ENCODE measurements around the gene DIPK1A. TPM values are rescaled to one million over a fixed set of nuclear protein-coding genes. Genes with fewer than 3 reads are reported as not detected.

The DIPK1A gene
- polyA plus RNA-seq, 2 of the 4 experiments (the other 2 are of a cell fraction): 12.4 to 21.1 TPM

- TF ChIP-seq HEYL (CRISPR knock-in tag; IDR thresholded peaks at IDR 0.05) (no peak), RFX5 (IDR thresholded peaks at IDR 0.05) (no peak), TP53 (CRISPR knock-in tag; IDR thresholded peaks at IDR 0.05) (no peak), CHD4 (IDR thresholded peaks at IDR 0.05; ENCODE audit: borderline replicate concordance) (no peak), RCOR1 (IDR thresholded peaks at IDR 0.05; ENCODE audit: low read depth, low read length) (no peak), SMC3 (IDR thresholded peaks at IDR 0.05) (no peak)
Measured at GRCh38 chr1:92957030-92957734, 4.1 kb downstream of the DIPK1A start (continued).

- ChIA-PET CTCF (interaction anchor here (1.1 to 8.8 kb wide), 5 partner anchors 38 to 100 kb away, joined by 3 to 130 read pairs (median 10); no protein-coding TSS in a partner anchor), POLR2A (no interaction called here)
- H3K4me2 ChIP-seq: no peak overlapping the region
- H3K4me3 ChIP-seq: no peak overlapping the region
- H3K9me3 ChIP-seq: no peaks in the 10 kb centered on the region
- no peak overlapping the region; a peak in 1 of 6 replicates for H3K27ac ChIP-seq
- no peak for TF ChIP-seq MAFK (IDR thresholded peaks at IDR 0.05; ENCODE audit: partially characterized antibody)
- TF ChIP-seq FOXS1 (CRISPR knock-in tag; IDR thresholded peaks at IDR 0.05): no peak
- no peak for TF ChIP-seq KDM5A (IDR thresholded peaks at IDR 0.05)
- no peak for TF ChIP-seq HOXA7 (CRISPR knock-in tag; IDR thresholded peaks at IDR 0.05)
- no peak for TF ChIP-seq E2F6 (IDR thresholded peaks at IDR 0.05; ENCODE audit: borderline replicate concordance, low read depth)
- no peak for TF ChIP-seq EP300 (IDR thresholded peaks at IDR 0.05)
- ATAC-seq (no peak), DNase-seq (ENCODE audit: low read depth in 1 of 2, low spot score in 1 of 2) (no peak), FAIRE-seq (no peak)
- peaks cover 40% of the 10 kb centered on the region for H3K4me1 ChIP-seq
- WGBS (ENCODE audit: missing lambda C conversion rate): 89% methylated on average over 2 of the region's 2 CpGs
Measured at GRCh38 chr1:92956254-92957029, 4.8 kb downstream of the DIPK1A start.

DNA sequence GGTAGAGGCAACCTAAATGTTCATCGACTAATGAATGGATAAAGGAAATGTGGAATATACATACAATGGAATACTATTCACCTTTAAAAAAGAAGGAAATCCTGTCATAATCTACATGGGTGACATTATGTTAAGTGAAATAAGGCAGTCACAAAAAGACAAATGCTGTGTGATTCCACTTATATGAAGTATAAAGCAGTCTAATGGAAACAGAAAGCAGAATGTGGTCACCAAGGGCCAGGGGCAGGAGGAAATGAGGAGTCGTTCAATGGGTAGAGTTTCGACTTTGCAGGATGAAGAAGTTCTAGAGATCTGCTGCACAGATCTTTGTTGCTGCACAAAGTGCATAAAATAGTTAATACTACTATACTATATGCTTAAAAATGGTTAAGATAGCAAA, 7.8 kb downstream of the DIPK1A start:
- H3K4me2 ChIP-seq: no peak overlapping the region
- CTCF ChIA-PET: interaction anchor here (1.3 to 1.4 kb wide), 2 partner anchors 7 to 41 kb away, joined by 3 to 5 read pairs; partner anchors contain the start of gene DIPK1A
- no peak for ATAC-seq
- no peak for TF ChIP-seq SREBF2 (IDR thresholded peaks at IDR 0.05)
- no peak for TF ChIP-seq E2F6 (IDR thresholded peaks at IDR 0.05; ENCODE audit: borderline replicate concordance, low read depth)
- WGBS (ENCODE audit: missing lambda C conversion rate): 89% methylated on average over 3 of the region's 3 CpGs
- POLR2A ChIA-PET: no interaction called here
- no peaks in the 10 kb centered on the region for H3K9me3 ChIP-seq
- no peak for FAIRE-seq
- no peak overlapping the region for H3K4me3 ChIP-seq
- H3K27ac ChIP-seq: no peak overlapping the region
- no peak for DNase-seq (ENCODE audit: low read depth in 1 of 2, low spot score in 1 of 2)
- peaks cover 46% of the 10 kb centered on the region for H3K4me1 ChIP-seq

DNA sequence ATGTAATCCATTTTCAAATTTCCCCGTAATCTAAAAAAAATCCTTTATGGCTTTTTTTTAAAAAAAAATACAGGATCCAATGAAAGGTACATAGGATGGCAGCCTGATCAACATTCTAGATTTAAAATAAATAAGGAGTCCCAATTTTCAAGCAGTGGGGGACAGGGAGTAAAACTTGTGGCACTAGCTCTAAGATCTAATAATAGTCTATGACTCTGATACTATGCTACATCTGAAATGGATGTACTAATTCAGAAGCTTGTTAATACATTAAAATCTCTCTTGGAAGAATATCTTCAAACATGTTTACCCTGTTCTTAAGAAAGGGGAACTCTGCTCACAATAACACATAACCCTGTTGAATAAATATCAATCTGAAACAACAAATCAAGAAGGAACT, 8.5 kb downstream of the DIPK1A start:
- H3K27ac ChIP-seq: peak overlapping the region; percentile 82 to 88; a peak in 5 of 6 replicates
- no peaks in the 10 kb centered on the region for H3K9me3 ChIP-seq
- no peak for ATAC-seq
- no peak overlapping the region for H3K4me3 ChIP-seq
- ChIA-PET CTCF (interaction anchor here (0.6 to 1.4 kb wide), 3 partner anchors 8 to 42 kb away, joined by 3 to 5 read pairs (median 3); partner anchors contain the start of gene DIPK1A), POLR2A (no interaction called here)
- 100% methylated on average over 1 of the region's 1 CpG for WGBS (ENCODE audit: missing lambda C conversion rate)
- H3K4me1 ChIP-seq: peaks cover 39% of the 10 kb centered on the region
- no peak overlapping the region for H3K4me2 ChIP-seq
- no peak for FAIRE-seq
- DNase-seq (ENCODE audit: low read depth in 1 of 2, low spot score in 1 of 2): no peak
- TF ChIP-seq CHD4 (IDR thresholded peaks at IDR 0.05; ENCODE audit: borderline replicate concordance): no peak
- TF ChIP-seq, protein P1, sequence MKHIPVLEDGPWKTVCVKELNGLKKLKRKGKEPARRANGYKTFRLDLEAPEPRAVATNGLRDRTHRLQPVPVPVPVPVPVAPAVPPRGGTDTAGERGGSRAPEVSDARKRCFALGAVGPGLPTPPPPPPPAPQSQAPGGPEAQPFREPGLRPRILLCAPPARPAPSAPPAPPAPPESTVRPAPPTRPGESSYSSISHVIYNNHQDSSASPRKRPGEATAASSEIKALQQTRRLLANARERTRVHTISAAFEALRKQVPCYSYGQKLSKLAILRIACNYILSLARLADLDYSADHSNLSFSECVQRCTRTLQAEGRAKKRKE (CRISPR knock-in tag; IDR thresholded peaks at IDR 0.05; ENCODE audit: low read depth): no peak
- TF ChIP-seq, protein P2, sequence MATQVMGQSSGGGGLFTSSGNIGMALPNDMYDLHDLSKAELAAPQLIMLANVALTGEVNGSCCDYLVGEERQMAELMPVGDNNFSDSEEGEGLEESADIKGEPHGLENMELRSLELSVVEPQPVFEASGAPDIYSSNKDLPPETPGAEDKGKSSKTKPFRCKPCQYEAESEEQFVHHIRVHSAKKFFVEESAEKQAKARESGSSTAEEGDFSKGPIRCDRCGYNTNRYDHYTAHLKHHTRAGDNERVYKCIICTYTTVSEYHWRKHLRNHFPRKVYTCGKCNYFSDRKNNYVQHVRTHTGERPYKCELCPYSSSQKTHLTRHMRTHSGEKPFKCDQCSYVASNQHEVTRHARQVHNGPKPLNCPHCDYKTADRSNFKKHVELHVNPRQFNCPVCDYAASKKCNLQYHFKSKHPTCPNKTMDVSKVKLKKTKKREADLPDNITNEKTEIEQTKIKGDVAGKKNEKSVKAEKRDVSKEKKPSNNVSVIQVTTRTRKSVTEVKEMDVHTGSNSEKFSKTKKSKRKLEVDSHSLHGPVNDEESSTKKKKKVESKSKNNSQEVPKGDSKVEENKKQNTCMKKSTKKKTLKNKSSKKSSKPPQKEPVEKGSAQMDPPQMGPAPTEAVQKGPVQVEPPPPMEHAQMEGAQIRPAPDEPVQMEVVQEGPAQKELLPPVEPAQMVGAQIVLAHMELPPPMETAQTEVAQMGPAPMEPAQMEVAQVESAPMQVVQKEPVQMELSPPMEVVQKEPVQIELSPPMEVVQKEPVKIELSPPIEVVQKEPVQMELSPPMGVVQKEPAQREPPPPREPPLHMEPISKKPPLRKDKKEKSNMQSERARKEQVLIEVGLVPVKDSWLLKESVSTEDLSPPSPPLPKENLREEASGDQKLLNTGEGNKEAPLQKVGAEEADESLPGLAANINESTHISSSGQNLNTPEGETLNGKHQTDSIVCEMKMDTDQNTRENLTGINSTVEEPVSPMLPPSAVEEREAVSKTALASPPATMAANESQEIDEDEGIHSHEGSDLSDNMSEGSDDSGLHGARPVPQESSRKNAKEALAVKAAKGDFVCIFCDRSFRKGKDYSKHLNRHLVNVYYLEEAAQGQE (IDR thresholded peaks at IDR 0.05): no peak
- TF ChIP-seq ZC3H11A (IDR thresholded peaks at IDR 0.05): no peak
- no peak for TF ChIP-seq RNF2 (IDR thresholded peaks at IDR 0.05; ENCODE audit: borderline replicate concordance, low read depth)
- no peak for TF ChIP-seq SMC3 (IDR thresholded peaks at IDR 0.05)
- no peak for TF ChIP-seq BHLHE40 (IDR thresholded peaks at IDR 0.05; ENCODE audit: low read depth, low read length)
- no peak for TF ChIP-seq PBX3 (IDR thresholded peaks at IDR 0.05)
- TF ChIP-seq, protein P3, sequence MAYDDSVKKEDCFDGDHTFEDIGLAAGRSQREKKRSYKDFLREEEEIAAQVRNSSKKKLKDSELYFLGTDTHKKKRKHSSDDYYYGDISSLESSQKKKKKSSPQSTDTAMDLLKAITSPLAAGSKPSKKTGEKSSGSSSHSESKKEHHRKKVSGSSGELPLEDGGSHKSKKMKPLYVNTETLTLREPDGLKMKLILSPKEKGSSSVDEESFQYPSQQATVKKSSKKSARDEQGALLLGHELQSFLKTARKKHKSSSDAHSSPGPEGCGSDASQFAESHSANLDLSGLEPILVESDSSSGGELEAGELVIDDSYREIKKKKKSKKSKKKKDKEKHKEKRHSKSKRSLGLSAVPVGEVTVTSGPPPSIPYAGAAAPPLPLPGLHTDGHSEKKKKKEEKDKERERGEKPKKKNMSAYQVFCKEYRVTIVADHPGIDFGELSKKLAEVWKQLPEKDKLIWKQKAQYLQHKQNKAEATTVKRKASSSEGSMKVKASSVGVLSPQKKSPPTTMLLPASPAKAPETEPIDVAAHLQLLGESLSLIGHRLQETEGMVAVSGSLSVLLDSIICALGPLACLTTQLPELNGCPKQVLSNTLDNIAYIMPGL (CRISPR knock-in tag; IDR thresholded peaks at IDR 0.05; ENCODE audit: borderline replicate concordance): no peak
